ENCODE results near the gene CNN2.
"Not testable (repeated sequence)": the region's sequence is repeated elsewhere in the genome, so short reads cannot be mapped to it uniquely, and the experiment has no call there.

The CNN2 gene

DNA sequence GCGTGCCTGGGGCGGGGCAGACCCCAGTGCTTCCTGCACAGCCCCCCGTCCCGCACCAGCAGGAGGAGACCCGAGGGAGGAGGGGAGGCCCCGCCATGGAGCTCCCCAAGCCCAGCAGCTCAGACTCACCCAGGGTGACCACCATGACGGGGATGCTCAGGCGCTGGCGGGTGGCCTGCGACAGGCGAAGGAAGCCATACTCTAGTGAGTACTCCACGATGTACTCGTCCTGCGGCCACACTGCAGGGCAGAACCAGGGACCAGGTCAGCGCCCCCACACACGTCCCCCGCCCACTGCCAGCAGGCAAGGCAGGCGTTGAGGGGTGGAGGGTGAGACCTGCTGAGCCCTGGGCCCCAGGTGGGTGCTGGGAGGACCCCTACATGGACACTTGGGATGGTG, 14.1 kb upstream of the CNN2 start:
- no peak for DNase-seq

DNA sequence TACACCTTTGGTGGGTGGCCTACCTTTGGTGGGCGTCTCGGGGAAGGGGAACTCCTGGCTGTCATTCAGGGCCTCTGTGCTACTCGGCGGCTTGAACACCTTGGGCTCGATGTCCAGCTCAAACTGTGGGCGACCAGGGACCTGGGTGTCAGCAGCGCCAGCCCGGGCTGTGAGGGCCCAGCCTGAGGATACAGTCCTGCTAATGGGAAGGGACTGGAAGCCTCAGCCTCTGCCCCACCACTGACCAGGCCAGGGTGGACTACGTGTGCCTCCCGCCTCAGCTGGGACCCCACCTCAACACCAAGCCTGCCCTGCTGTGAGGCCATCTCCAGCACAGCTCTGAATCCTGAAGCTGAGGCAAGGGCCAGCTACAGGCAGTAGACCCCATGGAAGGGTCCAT, 13.2 kb upstream of the CNN2 start:
- DNase-seq: no peak

DNA sequence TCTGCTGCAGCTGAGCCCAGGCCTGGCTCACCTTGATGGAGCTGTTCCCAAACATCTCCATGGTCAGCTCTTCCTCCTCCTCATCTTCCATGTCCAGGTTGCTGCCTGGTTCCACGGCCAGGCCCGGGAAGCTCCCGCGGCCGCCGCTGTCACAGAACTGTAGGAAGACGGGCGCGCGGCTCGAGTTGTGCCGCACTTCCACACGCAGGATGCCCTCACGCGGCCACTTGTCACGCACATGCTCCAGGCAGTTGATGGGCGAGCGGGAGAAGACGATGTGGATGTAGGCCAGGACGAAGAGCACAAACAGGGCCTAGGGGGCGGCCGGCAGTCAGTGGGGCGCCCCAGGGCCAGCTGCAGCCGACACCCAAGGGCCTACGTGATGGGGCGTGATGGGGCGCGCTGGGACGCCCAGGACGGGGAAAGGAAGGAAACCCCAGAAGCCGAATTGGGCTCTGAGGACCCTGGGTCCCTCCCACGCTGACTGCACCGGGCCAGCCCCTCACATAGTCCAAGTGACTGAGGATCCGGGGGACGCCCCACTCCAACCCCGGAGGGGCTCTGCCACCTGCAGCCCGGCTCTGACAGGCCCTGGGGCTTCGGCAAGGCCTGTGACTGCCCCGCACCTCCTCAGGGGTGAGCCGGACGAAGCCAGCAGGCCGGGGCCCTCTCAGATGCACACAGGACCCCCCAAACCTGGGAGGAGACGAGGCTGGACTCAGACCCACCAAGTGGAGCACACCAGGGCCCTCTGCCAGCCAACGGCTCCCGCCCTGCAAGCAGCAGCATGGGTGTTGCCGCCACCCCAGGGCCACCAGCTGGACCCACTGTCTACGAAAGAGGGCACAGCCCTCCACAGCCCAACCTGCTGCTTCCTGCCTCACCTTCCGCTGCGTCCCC, 12.0 kb upstream of the CNN2 start:
- DNase-seq: no peak

DNA sequence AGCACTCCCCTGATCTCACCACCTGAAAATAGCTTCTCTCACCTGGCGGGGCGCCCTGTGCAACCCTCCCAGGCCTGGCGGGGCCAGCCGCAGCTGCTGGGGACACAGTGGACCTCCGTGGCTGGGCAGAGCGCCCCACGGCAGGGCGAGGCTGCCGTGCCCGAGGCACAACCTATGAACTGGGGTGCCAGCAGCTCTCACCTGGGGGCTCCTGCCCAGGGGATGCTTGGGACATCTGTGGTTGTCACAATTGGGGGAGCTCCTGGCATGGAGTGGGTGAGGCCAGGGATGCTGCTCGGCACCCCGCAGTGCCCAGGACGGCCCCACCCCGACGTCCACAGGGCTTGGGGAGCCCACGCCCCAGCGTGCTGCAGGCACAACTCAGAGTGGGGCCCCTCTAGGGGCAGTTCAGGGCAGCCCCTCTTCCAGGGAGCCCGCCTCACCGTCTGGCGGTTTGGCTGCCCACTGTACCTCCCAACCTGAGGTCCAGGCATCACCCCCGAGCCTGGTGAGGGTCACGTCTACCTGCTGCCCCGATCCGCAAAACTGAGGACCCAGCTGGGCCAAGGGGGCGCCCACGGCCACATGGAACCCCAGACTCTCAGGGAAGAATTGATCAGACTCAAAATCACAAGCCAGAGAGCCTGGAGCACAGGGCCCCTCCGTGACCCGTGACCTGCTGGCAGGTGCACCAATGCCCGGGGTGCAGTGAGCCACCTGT, 11.2 kb upstream of the CNN2 start:
- DNase-seq: no peak

DNA sequence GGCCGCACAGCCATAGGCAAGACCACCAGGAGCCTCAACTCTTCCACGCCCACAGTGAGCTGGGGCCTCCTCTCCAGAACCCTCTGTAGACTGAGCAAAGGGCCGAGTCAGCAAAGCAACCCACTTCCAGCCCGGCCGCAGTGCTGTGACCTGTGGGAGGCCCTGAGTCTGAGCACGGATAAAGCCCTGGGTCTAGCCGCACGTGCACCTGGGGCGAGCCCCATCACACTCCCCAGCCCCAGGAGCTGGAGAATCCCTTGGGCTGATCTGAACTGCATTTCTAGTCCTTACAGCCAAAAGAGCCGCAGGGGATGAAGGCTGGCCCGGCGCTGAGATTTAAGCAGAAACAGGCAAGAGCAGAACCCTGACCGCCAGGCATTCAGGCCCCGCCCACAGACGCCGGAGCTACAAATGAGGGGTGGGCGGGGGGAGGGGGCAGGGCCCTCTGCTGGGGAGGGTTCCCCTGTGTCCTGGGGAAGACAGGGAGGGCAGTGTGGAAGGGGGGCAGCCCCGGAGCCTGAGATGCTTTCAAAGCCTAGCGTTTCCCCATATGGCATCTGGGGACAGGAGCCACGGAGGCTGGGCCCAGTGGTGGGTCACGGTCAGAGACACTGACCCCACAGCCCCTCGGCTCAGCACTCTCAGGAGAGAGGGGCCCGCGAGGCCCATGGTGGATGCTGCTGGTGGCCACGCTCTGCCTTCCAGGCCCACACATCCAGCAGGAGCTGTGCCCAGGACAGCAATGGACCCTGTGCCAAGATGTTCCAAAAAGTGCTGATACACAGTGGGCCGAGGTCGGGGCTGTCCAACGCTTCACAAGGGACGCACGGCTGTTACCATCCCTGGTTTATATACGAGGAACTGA, 10.4 kb upstream of the CNN2 start:
- DNase-seq: no peak

DNA sequence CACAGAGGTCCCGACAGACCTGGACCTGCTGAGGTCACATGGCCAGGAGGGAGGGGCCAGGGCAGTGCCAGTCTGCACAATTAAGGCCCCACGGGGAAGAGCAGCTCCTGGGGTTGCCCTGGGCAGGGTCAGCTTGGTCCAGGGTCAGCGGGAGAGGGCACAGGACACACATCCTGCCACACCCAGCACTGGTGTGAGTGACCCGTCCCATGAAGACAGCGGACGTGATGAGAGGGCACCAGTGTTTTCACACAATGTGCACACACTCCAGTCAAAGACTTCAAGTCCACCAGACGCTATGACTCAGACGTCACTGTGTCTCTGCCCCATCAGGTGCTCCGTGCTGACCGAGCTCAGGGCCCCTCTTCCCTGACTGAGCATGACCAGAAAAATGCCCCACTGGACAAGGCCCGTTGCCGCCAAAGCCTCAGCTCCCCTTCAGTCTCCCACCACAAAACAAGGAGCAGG, 9.7 kb upstream of the CNN2 start:
- DNase-seq: no peak

DNA sequence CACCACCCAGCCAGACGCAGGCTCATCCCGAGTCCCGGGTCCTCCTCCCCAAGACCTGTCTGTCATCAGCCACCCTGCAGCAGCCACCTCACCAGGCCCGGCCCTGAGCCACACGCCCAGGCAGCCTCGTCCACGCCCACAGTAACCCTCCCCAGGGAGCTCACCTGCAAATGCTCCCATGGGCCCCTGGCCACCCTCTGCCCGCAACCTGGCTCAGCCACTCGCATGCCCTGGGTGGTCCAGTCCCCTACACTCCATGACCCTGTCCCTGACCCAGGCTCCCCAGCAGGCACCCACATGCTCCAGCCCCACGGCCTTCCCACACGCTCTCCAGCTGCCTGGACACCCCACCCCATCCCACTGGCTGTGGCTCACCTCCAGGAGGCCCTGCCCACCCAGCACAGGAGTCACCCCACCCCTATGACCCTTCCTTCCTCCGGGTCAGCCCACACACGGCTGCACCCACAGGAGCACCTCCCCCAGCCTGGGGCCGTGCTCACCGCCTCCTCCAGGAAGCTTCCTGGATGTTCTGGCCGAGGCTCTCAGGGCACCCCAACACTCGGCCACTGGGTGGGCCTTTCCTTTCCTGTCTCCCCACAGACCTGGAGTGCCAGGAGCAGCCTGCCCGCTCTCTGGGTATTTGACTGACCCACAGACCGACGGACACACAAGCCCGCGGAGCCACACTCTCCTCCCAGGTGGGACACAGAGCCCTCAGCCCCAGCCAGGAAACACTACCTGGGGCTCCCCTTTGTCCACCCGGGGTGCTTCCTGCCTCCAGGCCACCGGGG, 9.1 kb upstream of the CNN2 start:
- no peak for DNase-seq

DNA sequence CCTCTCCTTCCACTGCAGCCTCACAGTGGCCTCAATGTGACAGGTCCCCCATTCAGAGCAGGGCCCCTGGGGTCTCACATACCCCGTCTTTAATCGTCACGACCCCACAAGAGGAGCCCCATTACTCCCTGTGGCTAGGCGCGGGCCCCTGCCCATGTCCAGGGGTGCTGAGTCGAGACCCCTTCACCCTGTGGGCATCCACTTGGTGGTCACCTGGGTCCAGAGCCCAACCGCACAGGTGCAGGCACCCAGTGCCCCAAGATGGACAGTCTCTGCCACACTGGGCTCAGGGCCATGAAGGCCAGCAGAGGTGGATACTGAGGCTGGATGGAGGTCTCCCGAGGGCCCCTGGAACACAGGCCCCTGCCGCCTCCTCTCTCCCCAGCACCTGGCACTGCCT, 8.5 kb upstream of the CNN2 start:
- no peak for DNase-seq

DNA sequence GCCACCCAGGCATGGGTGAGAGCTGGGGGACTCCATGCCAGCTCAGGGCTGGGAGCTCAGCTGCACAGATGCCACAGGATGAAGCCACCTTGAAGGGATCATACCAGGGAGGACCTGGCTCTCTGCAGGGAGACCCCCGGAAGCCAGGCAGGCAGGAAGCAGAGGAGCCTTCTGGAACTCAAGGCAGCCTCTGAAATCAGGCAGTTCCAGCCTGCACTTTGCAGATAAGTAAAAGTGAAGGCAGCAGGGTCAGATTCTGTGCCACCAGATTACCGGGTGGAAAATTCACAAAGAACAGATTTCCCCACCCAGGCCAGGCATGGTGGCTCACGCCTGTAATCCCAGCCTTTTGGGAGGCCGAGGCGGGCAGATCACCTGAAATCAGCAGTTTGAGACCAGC, 8.0 kb upstream of the CNN2 start:
- no peak for DNase-seq

DNA sequence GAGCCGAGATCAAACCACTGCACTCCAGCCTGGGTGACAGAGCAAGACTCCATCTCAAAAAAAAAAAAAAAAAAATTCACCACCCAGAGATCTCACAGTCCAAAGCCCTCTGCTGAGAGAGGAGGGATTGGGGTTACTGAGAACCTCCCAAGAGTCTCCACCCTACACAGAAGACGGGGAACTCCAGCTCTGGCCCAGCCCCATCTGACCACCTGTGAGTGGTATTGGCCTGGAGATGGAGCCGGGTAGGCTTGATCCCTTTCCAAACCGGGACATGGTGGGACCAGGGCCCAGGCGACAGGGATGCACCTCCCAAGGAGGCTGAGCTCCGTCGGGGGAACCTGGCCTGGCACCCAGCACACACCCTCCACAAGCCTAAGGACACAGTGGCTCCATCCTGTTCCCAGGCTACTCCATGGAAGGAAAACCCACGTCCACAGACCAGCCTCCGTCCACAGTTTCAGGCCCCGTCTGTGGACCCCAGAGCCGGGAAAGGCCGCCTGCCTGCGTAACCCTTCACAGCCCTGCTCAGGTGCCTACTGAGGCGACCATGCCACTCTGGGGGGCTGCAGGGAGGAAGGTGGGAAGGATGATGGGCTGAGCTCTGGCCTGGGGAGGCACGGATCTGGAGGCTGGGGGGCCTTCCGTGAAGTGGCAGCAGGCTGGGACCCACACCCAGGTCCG, 7.3 kb upstream of the CNN2 start:
- DNase-seq: no peak

DNA sequence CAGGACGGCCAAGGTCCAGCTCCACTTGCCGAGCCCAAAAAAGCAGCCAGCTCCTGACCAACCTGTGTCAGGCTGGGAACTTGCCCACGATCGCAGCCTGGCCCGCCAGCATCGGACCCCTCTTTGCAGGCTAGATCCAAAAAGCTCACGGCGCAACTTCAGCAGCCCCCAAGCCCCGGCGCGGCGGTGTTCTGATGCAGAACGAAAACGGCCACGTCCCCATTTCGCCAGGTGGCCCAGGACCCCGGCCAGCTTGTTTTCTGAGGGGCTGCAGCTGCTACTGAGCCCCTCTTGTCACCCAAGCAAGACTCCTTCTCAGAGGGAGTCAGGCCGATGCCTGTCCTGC, 6.8 kb upstream of the CNN2 start:
- DNase-seq: no peak

DNA sequence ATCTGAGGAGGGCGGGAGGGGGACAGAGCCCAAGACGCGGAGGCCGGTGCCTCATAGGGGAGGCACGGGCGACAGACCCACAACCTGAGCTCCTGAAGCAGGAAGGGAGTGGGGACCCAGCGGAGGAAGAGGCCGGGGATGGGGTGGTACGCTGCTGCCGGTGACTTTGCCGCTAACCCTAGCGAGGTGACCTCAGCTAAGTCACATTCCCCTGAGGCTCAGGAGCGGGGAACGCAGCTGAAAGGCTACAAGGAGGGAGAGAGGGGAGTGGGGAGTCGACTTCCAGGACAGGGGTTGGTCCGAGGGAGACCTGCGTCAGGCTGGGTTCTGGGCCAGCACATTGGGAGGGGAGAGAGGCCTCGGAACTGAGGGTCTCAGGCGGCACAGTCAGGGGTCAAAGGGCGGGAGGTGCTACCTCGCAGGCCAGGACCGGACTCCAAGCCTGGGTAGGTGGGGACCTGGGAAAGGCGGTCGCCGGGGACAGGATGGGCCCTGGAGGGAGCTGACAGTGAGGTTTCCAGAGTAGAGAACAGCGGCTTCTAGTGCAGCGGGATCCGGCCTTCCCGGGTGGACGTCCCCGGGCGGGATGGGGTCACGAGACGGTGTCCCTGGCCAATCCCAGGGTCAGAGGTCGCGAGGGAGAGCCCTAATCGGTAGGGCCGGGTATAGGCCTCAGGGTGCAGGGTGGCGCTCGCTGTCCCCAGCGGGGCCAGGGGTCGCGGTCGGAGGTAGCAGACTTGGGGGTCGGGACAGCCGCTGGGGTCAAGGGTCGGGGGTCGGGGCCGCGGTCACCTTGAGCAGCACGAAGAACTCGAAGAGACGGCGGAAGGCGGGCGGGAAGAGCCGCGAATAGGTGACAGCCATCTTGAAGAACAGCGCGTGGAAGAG, 6.2 kb upstream of the CNN2 start:
- DNase-seq: peak; percentile 43

DNA sequence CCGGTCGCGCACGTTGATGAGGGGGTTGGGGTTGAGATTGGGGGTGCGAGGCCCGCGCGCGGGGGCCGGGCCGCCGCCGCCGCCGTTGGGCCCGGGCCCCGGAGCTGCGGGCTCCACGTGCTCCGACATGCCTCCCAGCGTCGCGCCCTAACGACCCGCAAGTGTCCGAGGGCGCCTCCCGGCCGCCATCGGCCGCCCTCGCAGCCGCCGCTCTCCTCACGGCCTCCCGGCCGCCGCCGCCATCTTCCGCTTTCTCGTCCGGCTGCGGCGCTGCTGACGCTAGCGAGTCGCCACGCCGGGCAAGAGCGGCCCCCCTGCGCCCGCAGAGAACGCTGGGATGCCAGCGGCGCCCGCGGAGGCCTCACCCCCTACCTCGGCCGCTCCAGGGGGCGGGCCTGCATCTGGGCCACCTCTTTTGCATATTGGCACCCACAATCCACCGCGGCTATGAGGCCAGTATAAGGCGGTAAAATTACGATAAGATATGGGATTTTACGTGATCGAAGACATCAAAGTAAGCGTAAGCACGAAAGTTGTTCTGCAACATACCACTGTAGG, 5.5 kb upstream of the CNN2 start, which contains the start of gene TMEM259:
Gene TMEM259, minus strand, starts transcription at position 256 of the 558 bp plus-strand sequence. Its CDS starts 127 bp downstream, at position 129.
- peak; percentile 96 for DNase-seq

DNA sequence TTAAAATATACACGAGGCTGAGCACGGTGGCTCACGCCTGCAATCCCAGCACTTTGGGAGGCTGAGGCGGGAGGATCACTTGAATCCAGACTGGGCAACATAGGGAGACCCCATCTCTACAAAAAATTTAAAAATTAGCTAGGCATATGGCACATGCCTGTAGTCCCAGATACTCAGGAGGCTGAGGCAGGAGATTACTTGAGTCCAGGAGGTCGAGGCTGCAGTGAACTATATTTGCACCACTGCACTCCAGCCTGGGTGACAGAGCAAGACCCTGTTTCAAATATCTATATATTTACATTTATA, 2.6 kb upstream of the CNN2 start:
- DNase-seq: not testable (repeated sequence)

DNA sequence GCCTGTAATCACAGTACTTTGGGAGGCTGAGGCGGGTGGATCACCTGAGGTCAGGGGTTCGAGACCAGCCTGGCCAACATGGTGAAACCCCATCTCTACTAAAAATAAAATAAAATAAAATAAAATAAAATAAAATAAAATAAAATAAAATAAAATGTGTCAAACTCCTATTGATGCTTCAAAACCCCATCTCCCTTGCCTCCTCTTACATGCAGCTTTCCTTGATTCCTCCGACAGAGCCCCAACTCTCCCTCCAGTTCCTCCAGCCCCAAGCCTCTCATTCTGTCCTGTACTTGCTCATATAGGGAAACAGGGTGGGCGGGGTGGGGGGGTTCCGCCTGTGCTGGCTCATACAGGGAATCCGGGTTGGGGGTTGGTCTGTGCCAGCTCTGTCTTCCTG, 1.3 kb upstream of the CNN2 start:
- DNase-seq: not testable (repeated sequence)

DNA sequence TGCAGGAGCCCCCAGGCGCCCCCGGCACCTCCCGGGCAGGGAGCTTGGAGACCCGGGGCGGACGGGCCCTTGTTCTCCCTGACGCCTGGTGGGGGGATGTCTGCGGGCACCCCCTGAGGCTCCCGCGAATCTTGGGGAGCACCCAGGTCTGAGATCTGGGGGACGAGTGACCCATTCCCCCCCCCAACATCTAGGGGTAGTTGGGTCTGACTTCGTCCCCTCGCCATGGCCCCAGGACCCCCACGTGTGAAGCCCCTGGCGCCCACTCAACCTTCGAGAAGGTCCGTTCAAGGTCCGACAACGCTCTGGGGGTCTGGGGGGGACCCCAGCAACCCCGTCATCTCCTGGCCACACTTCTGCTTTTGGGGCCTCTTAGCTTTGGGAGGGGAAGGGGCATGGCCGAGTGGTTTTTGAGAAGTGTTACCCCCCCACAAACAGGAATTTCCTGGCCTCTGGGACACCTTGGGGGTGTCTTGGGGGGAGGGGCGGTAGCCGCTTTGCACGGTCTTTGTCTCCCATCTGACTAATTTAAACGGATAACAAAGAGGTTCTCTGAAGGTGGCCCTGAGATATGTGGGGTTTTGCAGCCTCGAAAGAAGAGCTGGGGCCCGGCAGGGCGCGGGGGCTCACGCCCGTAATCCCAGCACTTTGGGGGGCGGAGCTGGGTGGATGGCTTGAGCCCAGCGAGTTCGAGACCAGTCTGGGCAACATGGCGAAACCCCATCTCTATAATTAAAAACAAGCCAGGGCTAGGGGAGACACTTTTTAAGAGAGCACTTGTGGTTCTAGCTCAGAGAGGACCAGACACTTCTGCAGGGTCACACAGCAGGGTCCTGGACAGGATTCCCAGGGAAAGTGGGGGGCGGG, 608 bp downstream of the CNN2 start:
- DNase-seq: peak; percentile 57

DNA sequence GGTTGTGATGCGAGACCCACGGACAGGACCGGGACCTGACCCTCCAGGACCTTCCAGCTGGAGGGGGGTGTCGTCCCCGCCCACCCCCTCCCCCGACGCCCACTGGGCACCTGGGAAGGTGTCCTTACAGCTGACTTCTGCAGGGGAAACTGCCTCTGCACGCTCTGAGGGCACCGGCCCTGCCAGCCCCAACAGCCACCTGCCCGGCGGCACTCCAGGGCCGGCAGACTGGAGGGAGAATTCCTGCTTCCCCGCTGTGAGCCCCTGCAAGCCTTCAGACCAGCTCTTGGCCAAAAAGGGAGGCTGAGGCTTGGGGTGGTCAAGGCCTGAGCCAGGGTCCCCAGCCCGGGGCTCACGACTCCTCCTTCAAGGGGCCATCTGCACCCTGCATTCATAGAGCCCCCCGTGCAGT, 1.2 kb downstream of the CNN2 start:
- DNase-seq: no peak

DNA sequence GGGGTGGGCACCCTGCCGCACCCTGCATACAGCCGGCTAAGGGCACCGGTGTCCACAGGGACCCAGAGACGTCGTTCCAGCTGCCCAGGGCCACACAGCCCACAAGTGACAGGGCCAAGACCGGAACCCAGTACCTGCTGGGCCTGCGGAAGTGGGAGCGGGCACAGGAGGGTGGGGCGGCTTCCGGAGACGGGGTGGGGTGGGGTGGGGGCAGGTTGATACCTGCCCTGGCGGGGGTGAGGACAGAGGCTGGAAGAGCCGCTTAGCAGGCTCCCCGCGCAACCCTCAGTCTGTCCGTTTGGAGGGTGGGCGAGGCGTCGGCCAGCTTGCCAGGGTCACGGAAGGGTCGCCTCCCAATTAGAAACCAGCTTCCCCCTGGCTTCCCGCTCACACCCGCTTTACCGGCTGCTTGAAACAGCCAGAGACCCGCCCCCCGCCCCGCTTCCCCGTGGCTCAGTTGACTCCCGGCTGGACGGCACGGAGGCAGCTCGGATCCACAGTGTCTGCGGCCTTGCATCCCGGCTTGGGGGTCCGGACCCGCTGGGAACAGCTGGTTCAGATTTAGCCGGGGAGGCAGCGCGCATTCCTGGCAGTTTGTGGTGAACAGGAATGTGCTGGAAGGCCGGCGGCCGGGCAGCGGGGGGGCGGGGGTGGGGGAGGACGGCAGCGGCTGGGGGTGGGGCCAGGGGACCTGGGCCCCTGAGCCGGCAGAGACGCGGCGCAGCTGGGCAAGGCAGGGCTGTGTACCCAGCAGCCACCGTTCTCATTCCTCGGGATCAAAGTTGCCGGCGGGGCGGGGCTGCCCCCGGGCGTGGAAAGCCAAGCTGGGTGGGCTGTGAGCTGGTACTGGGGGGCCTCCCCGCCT, 1.9 kb downstream of the CNN2 start:
- peak; percentile 68 for DNase-seq
